ENCODE data around the gene SRD5A2. TPM values are rescaled to one million over a fixed set of nuclear protein-coding genes. Genes with fewer than 3 reads are reported as not detected.

Gene SRD5A2
- total and polyA plus RNA-seq, 2 of the 4 experiments (the other 2 are of a cell fraction) = not detected

GRCh38 chr2:31547485-31547884, 33.3 kb downstream of the SRD5A2 start:
- no peak for TF ChIP-seq BHLHE40 (IDR thresholded peaks at IDR 0.05; ENCODE audit: low read depth, low read length)
- Histone ChIP-seq H2BK15ac (ENCODE audit: low read depth, low read length) (no peak overlapping the region), H3K4me1 (ENCODE audit: control insufficient read depth, insufficient read depth, low read length) (no peaks in the 10 kb centered on the region), H3K9me3 (ENCODE audit: control insufficient read depth, insufficient read depth, low read length) (no peaks in the 10 kb centered on the region), H4K5ac (ENCODE audit: low read depth, low read length) (no peak overlapping the region), H3K4ac (ENCODE audit: low read depth, low read length) (no peak overlapping the region), H3K4me3 (ENCODE audit: insufficient read depth, low read depth, low read length) (no peak overlapping the region), H3K27ac (ENCODE audit: insufficient read depth, low read length) (no peak overlapping the region), H3K18ac (ENCODE audit: low read depth, low read length) (no peak overlapping the region), H2AK9ac (replicated peaks; ENCODE audit: low read depth, low read length, poor library complexity) (no peak overlapping the region), H3K79me1 (ENCODE audit: low read depth in 1 of 2, low read length in 2 of 2) (no peaks in the 10 kb centered on the region), H3K56ac (ENCODE audit: extremely low read depth, insufficient read depth, low read length) (no peak overlapping the region), H3K27me3 (ENCODE audit: control insufficient read depth, insufficient read depth, low read length) (no peaks in the 10 kb centered on the region), H4K20me1 (ENCODE audit: insufficient read depth, low read length) (no peaks in the 10 kb centered on the region), H2BK120ac (ENCODE audit: low read depth, low read length) (no peak overlapping the region), H2AK5ac (ENCODE audit: low read depth, low read length) (no peak overlapping the region), H4K91ac (ENCODE audit: insufficient read depth, low read depth, low read length) (no peak overlapping the region), H2BK20ac (ENCODE audit: low read depth, low read length) (no peak overlapping the region), H3K9me1 (ENCODE audit: insufficient read depth, low read length) (no peaks in the 10 kb centered on the region), H4K8ac (ENCODE audit: low read depth in 2 of 2, low read length in 2 of 2) (no peak overlapping the region), H3K36me3 (ENCODE audit: control insufficient read depth, insufficient read depth, low read length) (no peaks in the 10 kb centered on the region), H3K23ac (ENCODE audit: low read depth, low read length) (no peak overlapping the region), H3K9ac (ENCODE audit: low read depth, low read length) (no peak overlapping the region), H3K14ac (replicated peaks; ENCODE audit: low read depth, low read length) (no peak overlapping the region), H2AFZ (replicated peaks; ENCODE audit: low read length, poor library complexity) (no peak overlapping the region), H3K4me2 (ENCODE audit: low read depth, low read length) (no peak overlapping the region), H2BK5ac (ENCODE audit: low read depth, low read length, poor library complexity, severe bottlenecking) (no peak overlapping the region)
- no peak for DNase-seq
- dilution Hi-C loops (cut with HindIII; ENCODE audit: low sequenced_read_pairs, unreplicated experiment) = no loop called here
- intact Hi-C loops (cut with micrococcal nuclease) = no loop called here
- 25% methylated on average over 1 of the region's 2 CpGs; no CpG with 5 or more reads in 1 of the 2 experiments for WGBS, 2 experiments (ENCODE audit: extremely low coverage in 2 of 2, insufficient read length in 1 of 2)
- ChIA-PET CTCF (no interaction called here), POLR2A (ENCODE audit: unreplicated experiment) (no interaction called here)
- in situ Hi-C loops (cut with MboI; ENCODE audit: low sequenced_read_pairs) = no loop called here
- no peak for ATAC-seq (ENCODE audit: low read depth)
- BruUV-seq (replicated peaks) = no TSS peak
